ENCODE data around the gene RHOD. TPM values are rescaled to one million over a fixed set of nuclear protein-coding genes. Genes with fewer than 3 reads are reported as not detected.

RHOD gene
- total and polyA plus RNA-seq, 12 donors: 1.3 to 52.2 (median 3.5) TPM

GRCh38 chr11:67095214-67095507 is 38.5 kb downstream of the RHOD start:
- no peaks in the 10 kb centered on the region for H3K4me1 ChIP-seq (replicated peaks in 1 of 2)
- TF ChIP-seq POLR2A (IDR thresholded peaks at IDR 0.05) (no peak), CTCF (IDR thresholded peaks at IDR 0.05) (no peak)
- H3K27me3 ChIP-seq: no peaks in the 10 kb centered on the region
- H3K36me3 ChIP-seq (replicated peaks in 1 of 2): no peaks in the 10 kb centered on the region
- H3K4me3 ChIP-seq: no peak overlapping the region
- H3K27ac ChIP-seq: no peak overlapping the region
- 50 to 93% (median 79%) methylated on average over 1 of the region's 1 CpG for WGBS, 4 donors
- intact Hi-C loops (cut with DNase I): no loop called here
- no peaks in the 10 kb centered on the region for H3K9me3 ChIP-seq (replicated peaks in 1 of 3)
- no peak for DNase-seq

GRCh38 chr11:67098799-67099429 is 42.3 kb downstream of the RHOD start:
- Histone ChIP-seq H3K9me3 (replicated peaks in 1 of 3) (no peaks in the 10 kb centered on the region), H3K36me3 (replicated peaks in 1 of 2) (no peaks in the 10 kb centered on the region), H3K27me3 (no peaks in the 10 kb centered on the region), H3K4me1 (replicated peaks in 1 of 2) (no peaks in the 10 kb centered on the region), H3K4me3 (no peak overlapping the region), H3K27ac (no peak overlapping the region)
- 83 to 87% (median 84%) methylated on average over 6 of the region's 6 CpGs for WGBS, 4 donors
- intact Hi-C loops (cut with DNase I): no loop called here
- no peak for TF ChIP-seq CTCF (IDR thresholded peaks at IDR 0.05)
- TF ChIP-seq POLR2A (IDR thresholded peaks at IDR 0.05): no peak
- no peak for DNase-seq

GRCh38 chr11:67099831-67100324 is 43.2 kb downstream of the RHOD start:
- Histone ChIP-seq H3K36me3 (replicated peaks in 1 of 2) (no peaks in the 10 kb centered on the region), H3K9me3 (replicated peaks in 1 of 3) (no peaks in the 10 kb centered on the region), H3K4me3 (no peak overlapping the region), H3K27ac (no peak overlapping the region), H3K4me1 (replicated peaks in 1 of 2) (no peaks in the 10 kb centered on the region), H3K27me3 (no peaks in the 10 kb centered on the region)
- intact Hi-C loops (cut with DNase I): no loop called here
- 88 to 98% (median 94%) methylated on average over 6 of the region's 6 CpGs for WGBS, 4 donors
- no peak for DNase-seq
- TF ChIP-seq CTCF (IDR thresholded peaks at IDR 0.05): no peak
- TF ChIP-seq POLR2A (IDR thresholded peaks at IDR 0.05): no peak

GRCh38 chr11:67102664-67103063 is 46.0 kb downstream of the RHOD start:
- 84 to 91% (median 89%) methylated on average over 7 to 8 of the region's 8 CpGs for WGBS, 4 donors
- H3K36me3 ChIP-seq (replicated peaks in 1 of 2): no peaks in the 10 kb centered on the region
- no peaks in the 10 kb centered on the region for H3K4me1 ChIP-seq (replicated peaks in 1 of 2)
- H3K4me3 ChIP-seq: no peak overlapping the region
- no peaks in the 10 kb centered on the region for H3K9me3 ChIP-seq (replicated peaks in 1 of 3)
- no peak for DNase-seq
- intact Hi-C loops (cut with DNase I): no loop called here
- no peaks in the 10 kb centered on the region for H3K27me3 ChIP-seq
- no peak for TF ChIP-seq CTCF (IDR thresholded peaks at IDR 0.05)
- TF ChIP-seq POLR2A (IDR thresholded peaks at IDR 0.05): no peak
- no peak overlapping the region for H3K27ac ChIP-seq
